HL-60 (cell line): ENCODE results near the gene CLDN34.

ENCODE experiments used
- CTCF ChIP-seq: IDR thresholded peaks from one replicate; pipeline ENCODE4 v1.5.1; 2011; ENCODE audit warnings: low read length, control low read depth, inconsistent platforms; ENCODE audit not compliant: insufficient read depth
- POLR2AphosphoS5 ChIP-seq: IDR thresholded peaks from 2 replicates; pipeline ENCODE4 v1.6.1; 2012; ENCODE audit warnings: low read depth
- REST ChIP-seq: IDR thresholded peaks from 2 replicates; pipeline ENCODE4 v1.6.1; 2012; ENCODE audit warnings: low read depth; ENCODE audit not compliant: insufficient replicate concordance
- SPI1 ChIP-seq: IDR thresholded peaks from 2 replicates; pipeline ENCODE4 v1.6.1; 2012; ENCODE audit warnings: low read depth, mild to moderate bottlenecking, borderline replicate concordance

- TF ChIP-seq CTCF: no peak
- TF ChIP-seq SPI1: no peak
- TF ChIP-seq POLR2AphosphoS5: no peak
- TF ChIP-seq REST: no peak
These were observed at the start of gene CLDN34 for GRCh38 chrX:9966775-9967408.
